Upper lobe of right lung (tissue), 1 donor: Measurements from ENCODE around the gene MEIS2. TPM values are rescaled to one million over a fixed set of nuclear protein-coding genes. Genes with fewer than 3 reads are reported as not detected.

Source experiments
- ATAC-seq: fragments of 200-7000 bp; cut with Tn5 transposase; one replicate; pipeline ENCODE4 v1.9.1; 2020; ENCODE audit warnings: mild to moderate bottlenecking, moderate library complexity
- DNase-seq: peaks from one replicate; pipeline ENCODE4 v3.0.0-alpha.2; 2020
- H3K27ac ChIP-seq: fragments of 200-600 bp; one replicate; pipeline ENCODE4 v1.8.0; 2022
- H3K27me3 ChIP-seq: fragments of 200-600 bp; one replicate; pipeline ENCODE4 v1.8.0; 2022; ENCODE audit warnings: mild to moderate bottlenecking
- H3K36me3 ChIP-seq: fragments of 200-600 bp; one replicate; pipeline ENCODE4 v1.8.0; 2022
- H3K4me1 ChIP-seq: fragments of 200-600 bp; one replicate; pipeline ENCODE4 v1.8.0; 2022
- H3K4me3 ChIP-seq: fragments of 200-600 bp; one replicate; pipeline ENCODE4 v1.8.0; 2022; ENCODE audit warnings: mild to moderate bottlenecking
- H3K9me3 ChIP-seq: fragments of 200-600 bp; one replicate; pipeline ENCODE4 v1.8.0; 2022
- CTCF ChIP-seq: fragments of 200-600 bp; IDR thresholded peaks from one replicate; pipeline ENCODE4 v1.8.0; 2022; ENCODE audit warnings: antibody characterized with exemption
- intact Hi-C: fragments of 100-400 bp; cut with DNase I; formaldehyde crosslinking; loops from one replicate; pipeline ENCODE4 v1.11.0; 2022
- total RNA-seq: library from RNA; stranded (reverse); fragmentation: NEBNext Ultra II Directional; extraction: Animal tissue kit (Norgen Biotek cat#: 25700); gene quantifications from one replicate; pipeline ENCODE4 v1.2.1, GENCODE V29; 2021
- donor health status: DM: no; HTN: yes; CAD: no; lungs with severe emphysema.

The MEIS2 gene
- total RNA-seq, 1 donor from 2014 or later = 26.7 TPM

- no peaks in the 10 kb centered on the region for H3K9me3 ChIP-seq
- no peaks in the 10 kb centered on the region for H3K4me1 ChIP-seq
- no peak for ATAC-seq
- H3K4me3 ChIP-seq = no peak overlapping the region
- H3K36me3 ChIP-seq = peaks cover 7% of the 10 kb centered on the region
- no peak overlapping the region for H3K27ac ChIP-seq
- intact Hi-C loops = no loop called here
- no peaks in the 10 kb centered on the region for H3K27me3 ChIP-seq
- no peak for DNase-seq
- TF ChIP-seq CTCF = no peak
Observed at GRCh38 chr15:36926427-36926825, 173.9 kb downstream of the MEIS2 start.

GRCh38 chr15:36925653-36926426 lies 174.5 kb downstream of the MEIS2 start:
- Histone ChIP-seq H3K4me3 (no peak overlapping the region), H3K27me3 (no peaks in the 10 kb centered on the region), H3K27ac (no peak overlapping the region), H3K9me3 (no peaks in the 10 kb centered on the region), H3K36me3 (peaks cover 7% of the 10 kb centered on the region), H3K4me1 (no peaks in the 10 kb centered on the region)
- intact Hi-C loops = no loop called here
- ATAC-seq (no peak), DNase-seq (no peak)
- no peak for TF ChIP-seq CTCF

GRCh38 chr15:36925049-36925448 lies 175.3 kb downstream of the MEIS2 start:
- Histone ChIP-seq H3K36me3 (peaks cover 7% of the 10 kb centered on the region), H3K27me3 (no peaks in the 10 kb centered on the region), H3K4me1 (no peaks in the 10 kb centered on the region), H3K4me3 (no peak overlapping the region), H3K9me3 (no peaks in the 10 kb centered on the region), H3K27ac (no peak overlapping the region)
- DNase-seq (no peak), ATAC-seq (no peak)
- TF ChIP-seq CTCF = no peak
- intact Hi-C loops = no loop called here

- DNase-seq = no peak
- no peaks in the 10 kb centered on the region for H3K4me1 ChIP-seq
- intact Hi-C loops = no loop called here
Observed at GRCh38 chr15:36924034-36924433, 176.3 kb downstream of the MEIS2 start.

GRCh38 chr15:36921484-36922091 lies 178.8 kb downstream of the MEIS2 start:
- H3K27ac ChIP-seq = no peak overlapping the region
- no peak for TF ChIP-seq CTCF

More at GRCh38 chr15:36924034-36924433, 176.3 kb downstream of the MEIS2 start:
- Histone ChIP-seq H3K27ac (no peak overlapping the region), H3K36me3 (peaks cover 7% of the 10 kb centered on the region), H3K4me3 (no peak overlapping the region), H3K27me3 (no peaks in the 10 kb centered on the region), H3K9me3 (no peaks in the 10 kb centered on the region)
- ATAC-seq = no peak
- no peak for TF ChIP-seq CTCF

More at GRCh38 chr15:36921484-36922091, 178.8 kb downstream of the MEIS2 start:
- Histone ChIP-seq H3K9me3 (no peaks in the 10 kb centered on the region), H3K27me3 (no peaks in the 10 kb centered on the region), H3K4me3 (no peak overlapping the region), H3K4me1 (no peaks in the 10 kb centered on the region), H3K36me3 (peaks cover 7% of the 10 kb centered on the region)
- no peak for DNase-seq
- no peak for ATAC-seq
- intact Hi-C loops = no loop called here
